M059J (cell line): Measurements from ENCODE around the gene CBX8. TPM values are rescaled to one million over a fixed set of nuclear protein-coding genes. Genes with fewer than 3 reads are reported as not detected.

Experiments
- DNase-seq: peaks from one replicate; pipeline ENCODE4 v3.0.0-alpha.2; 2012; ENCODE audit warnings: low read depth
- total RNA-seq: library from RNA; depleted of rRNA; stranded (reverse); fragments of >200 nt; shearing (Covaris generic); gene quantifications from 2 replicates; pipeline ENCODE4 v1.2.3, GENCODE V29; 2014

CBX8 gene
- total RNA-seq, 1 experiment from 2014 or later, result 7.3 TPM

GRCh38 chr17:79819534-79820276, 22.8 kb upstream of the CBX8 start:
- no peak for DNase-seq

- DNase-seq, result no peak
These were observed 22.2 kb upstream of the CBX8 start for GRCh38 chr17:79819085-79819484.

GRCh38 chr17:79818026-79818758, 21.3 kb upstream of the CBX8 start:
- no peak for DNase-seq

- no peak for DNase-seq
These were observed 19.1 kb upstream of the CBX8 start for GRCh38 chr17:79815836-79816461.

GRCh38 chr17:79814974-79815835, 18.3 kb upstream of the CBX8 start:
- DNase-seq, result no peak

- DNase-seq, result no peak
These were observed 17.5 kb upstream of the CBX8 start for GRCh38 chr17:79814127-79814973.

- no peak for DNase-seq
These were observed 16.6 kb upstream of the CBX8 start for GRCh38 chr17:79813297-79814126.

- no peak for DNase-seq
These were observed 15.7 kb upstream of the CBX8 start for GRCh38 chr17:79812353-79813258.

GRCh38 chr17:79811868-79812352, 15.0 kb upstream of the CBX8 start:
- no peak for DNase-seq

GRCh38 chr17:79811011-79811867, 14.4 kb upstream of the CBX8 start:
- peak; percentile 57 for DNase-seq

GRCh38 chr17:79810130-79811010, 13.5 kb upstream of the CBX8 start:
- peak; percentile 74 for DNase-seq

GRCh38 chr17:79809530-79810129, 12.8 kb upstream of the CBX8 start:
- no peak for DNase-seq

GRCh38 chr17:79808763-79809529, 12.1 kb upstream of the CBX8 start:
- peak; percentile 68 for DNase-seq

GRCh38 chr17:79806863-79807720, 10.2 kb upstream of the CBX8 start:
- no peak for DNase-seq

- no peak for DNase-seq
These were observed 9.5 kb upstream of the CBX8 start for GRCh38 chr17:79806446-79806760.
